NCI-H345 treated with DMSO at 0.1 percent for 48 hours (cell line): ENCODE results near the gene SLC38A1.
"Not testable (repeated sequence)": the region's sequence is repeated elsewhere in the genome, so short reads cannot be mapped to it uniquely, and the experiment has no call there.

ENCODE experiments used
- DNase-seq: peaks from one replicate; lab custom pipeline; 2025; ENCODE audit not compliant: unreplicated experiment; lab: John Stamatoyannopoulos, UW

The SLC38A1 gene

DNA sequence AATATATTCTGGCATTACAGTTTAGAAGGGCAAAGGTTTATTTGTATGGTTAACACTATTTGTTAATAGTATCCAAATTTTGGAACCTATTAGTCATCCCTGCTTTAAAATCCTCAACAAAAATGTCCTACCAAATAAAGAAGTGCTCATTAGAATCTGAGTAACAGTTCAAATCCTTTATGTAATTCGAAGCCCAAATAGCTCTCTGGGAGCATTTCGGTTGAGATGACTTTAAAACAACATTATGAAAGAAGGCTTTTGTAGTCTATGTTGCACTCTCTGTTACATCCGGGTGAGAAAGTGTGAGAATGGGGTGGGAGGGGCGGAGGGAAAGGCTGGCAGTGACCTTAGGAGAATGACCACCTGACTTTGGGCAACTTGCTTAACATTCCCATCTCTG lies 59.7 kb downstream of the SLC38A1 start:
- DNase-seq: no peak

DNA sequence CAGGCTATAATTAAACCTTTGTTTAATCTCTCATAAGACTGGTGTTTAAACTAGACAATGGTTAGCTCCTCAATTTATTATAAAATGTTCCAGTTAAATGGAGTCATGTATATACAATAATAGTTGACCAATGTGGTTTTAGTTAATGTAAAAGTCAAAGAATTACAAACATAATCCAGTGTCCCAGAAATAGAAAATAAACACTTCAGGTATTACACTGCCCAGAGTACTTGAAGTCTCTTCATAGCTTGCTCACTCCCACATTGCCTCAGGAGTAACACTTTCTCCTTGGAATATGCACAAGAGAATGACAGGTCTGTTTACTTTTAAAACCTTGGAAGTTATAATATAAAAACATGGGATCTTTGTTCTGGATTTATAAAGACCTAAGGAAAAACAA lies 60.5 kb downstream of the SLC38A1 start:
- DNase-seq: no peak

DNA sequence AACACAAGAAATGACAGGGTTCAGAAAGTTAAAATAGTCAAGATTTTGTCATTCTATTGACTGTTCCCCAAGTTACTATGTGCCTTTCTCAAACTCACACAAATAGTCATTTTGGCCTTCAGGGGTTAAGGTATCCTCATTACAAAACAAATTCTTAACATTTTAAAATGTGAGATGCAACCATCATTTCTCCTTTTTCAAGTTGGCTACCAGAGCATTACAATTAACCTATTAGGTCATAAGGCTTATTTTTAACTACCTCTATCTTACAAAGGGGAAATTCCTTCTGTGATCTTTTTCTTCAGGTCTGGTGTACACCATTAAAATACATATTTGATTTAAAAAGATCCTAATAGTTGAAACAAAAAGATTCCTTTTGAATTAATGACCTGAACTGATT lies 61.2 kb downstream of the SLC38A1 start:
- DNase-seq: no peak

DNA sequence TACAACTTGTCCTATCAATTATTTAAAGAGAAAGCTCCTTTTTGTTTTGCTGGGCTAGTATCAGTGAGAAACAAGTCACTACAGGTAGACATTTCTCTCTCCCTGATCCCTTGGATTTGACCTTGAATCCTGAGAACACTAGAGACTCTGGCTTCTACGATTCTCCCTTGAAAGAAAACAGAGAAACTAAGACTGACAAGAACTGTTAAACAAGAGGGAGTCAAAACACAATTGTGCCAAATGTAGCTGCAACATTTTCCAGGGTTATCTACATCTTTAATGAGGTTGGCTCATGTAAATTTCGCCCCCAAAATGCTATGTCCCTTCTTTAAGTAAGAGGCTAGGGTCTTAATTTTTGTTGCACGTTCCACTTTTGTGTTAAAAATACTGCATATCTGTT lies 62.4 kb downstream of the SLC38A1 start:
- no peak for DNase-seq

DNA sequence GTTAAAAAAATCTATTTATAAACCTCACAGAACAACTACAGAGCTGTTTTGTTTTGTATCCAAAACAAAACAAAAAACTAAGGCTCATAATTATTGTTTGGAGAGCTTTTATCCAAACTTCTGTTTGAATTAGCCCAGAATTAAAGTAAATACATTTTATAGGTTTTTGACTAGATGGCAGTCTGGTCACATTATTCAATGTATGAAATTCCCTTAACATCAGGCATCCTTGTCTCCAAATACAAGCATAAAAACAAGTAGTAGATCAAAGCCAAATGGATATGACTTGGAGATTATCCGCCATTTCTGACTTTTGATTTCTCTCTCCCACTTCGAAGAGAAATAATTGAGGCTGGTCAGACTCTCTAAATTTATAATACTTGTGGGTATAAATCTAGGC lies 63.5 kb downstream of the SLC38A1 start:
- no peak for DNase-seq

DNA sequence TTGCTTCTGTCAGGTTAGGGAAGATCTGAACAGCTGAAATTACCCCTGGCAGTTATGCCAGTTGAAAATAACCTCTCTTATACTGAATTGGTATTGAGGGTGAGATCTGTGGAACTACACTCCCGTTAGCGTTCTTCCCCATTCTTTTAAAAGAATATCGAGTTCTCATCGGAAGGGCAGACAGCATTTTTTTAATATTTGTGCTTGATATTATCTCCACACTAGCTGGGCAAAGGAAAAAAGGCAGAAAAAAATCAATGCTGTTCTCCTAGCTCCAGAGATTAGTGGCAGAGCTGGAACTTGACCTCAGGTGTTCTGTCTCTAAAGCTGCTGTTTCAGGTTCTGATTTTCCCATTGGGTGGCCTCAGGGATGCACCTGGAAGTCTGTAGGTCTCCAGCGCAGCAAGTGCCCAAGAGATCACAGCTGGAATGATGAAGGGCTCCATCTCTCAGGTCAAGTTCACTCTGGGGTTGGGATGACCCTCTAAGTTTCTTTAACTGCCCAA lies 67.5 kb downstream of the SLC38A1 start:
- DNase-seq: no peak

DNA sequence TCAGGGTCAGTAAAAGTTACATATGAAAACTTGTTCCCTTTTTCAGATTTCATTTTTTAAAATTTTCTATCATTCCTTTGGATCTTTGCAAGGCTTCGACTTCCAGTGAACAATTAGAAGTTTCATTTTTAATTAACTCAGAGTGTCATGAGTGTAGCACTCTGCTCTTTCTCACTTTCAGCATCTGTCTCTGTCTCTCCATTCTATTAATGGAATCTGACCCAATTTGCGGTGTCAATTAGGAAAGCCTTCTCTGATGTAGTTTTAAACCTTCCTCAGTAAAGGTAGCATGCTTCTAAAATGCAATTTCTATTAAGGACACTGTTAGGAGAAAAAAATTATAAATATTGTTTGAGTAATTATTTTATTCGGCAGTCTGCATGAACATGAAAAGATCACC lies 68.3 kb downstream of the SLC38A1 start:
- DNase-seq: no peak

DNA sequence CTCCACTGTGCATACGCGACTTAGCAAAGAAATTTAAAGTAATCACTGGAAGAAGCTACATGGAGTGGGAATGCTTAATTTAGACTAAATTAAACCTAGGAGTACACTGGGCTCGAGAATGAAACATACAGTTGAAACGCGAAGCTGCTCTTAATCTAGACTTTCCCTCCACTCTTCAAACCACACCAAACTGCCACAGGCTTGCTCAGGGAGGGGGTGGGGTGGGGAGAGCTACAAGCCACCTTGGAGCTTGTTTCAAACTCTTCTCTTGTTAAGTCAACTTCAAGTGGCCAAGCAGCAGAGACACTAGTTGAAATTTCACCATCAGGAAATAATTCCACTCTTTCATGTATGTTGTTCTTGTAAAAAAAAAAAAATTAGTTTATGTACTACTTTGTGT lies 69.9 kb downstream of the SLC38A1 start:
- no peak for DNase-seq

DNA sequence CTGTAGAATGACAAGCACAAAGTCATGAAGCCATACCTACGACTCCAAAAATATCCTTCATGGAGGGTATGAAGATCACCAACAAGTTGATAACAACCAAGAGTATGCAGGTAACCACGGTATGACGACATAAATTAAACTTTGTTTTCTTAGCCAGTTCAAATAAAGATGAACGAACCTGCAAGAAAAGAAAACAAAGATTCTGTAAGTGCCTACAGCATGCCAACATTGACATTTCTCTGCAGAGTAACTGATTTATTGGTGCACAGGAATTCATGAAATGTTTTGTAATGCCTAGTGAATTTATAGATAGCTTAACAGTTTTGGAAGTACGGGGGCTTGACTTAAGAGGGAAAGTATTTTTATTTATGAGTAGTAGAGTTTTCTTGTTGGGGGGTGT lies 71.0 kb downstream of the SLC38A1 start:
- no peak for DNase-seq

DNA sequence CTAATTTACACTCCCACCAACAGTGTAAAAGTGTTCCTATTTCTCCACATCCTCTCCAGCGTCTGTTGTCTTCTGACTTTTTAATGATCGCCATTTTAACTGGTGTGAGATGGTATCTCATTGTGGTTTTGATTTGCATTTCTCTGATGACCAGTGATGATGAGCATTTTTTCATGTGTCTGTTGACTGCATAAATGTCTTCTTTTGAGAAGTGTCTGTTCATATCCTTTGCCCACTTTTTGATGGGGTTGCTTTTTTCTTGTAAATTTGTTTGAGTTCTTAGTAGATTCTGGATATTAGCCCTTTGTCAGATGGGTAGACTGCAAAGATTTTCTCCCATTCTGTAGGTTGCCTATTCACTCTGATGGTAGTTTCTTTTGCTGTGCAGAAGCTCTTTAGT lies 78.3 kb downstream of the SLC38A1 start:
- DNase-seq: not testable (repeated sequence)

DNA sequence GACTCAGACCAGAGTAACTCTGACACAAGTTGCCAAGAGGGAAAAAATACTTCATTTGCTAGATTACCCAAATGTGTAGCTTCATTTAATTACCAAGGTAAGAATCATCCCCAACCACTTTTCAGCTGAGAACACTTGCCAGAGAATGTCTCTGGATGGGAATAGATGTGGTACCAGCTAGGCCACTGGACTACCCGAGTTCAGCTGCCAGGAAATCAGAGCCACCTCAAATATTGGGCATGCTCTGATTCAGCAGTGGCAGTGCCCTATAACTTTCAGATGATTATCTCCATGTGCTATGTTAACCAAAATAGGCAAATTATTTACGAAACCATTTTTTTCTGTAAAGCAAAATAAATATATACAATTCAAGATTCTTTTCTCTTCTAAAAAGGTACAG lies 80.7 kb downstream of the SLC38A1 start:
- DNase-seq: no peak

DNA sequence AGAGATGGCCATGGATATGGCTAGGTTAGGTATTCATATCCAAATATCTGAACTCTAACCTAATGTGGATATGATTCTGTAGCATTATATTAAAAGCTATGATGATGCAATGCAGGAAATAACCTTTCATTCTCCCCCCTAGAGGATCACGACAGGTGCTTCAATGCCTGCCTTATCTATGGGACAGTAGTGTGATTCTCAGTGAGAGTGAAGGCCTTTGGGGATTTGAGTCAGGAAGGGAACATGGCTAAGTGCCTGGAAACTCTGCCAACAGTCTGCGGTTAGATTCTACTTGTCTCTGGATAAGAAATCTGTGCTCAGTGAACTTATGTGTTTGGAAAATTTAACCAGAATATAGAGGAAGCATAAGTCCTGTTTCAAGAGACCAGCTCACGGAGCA lies 81.8 kb downstream of the SLC38A1 start:
- DNase-seq: no peak

DNA sequence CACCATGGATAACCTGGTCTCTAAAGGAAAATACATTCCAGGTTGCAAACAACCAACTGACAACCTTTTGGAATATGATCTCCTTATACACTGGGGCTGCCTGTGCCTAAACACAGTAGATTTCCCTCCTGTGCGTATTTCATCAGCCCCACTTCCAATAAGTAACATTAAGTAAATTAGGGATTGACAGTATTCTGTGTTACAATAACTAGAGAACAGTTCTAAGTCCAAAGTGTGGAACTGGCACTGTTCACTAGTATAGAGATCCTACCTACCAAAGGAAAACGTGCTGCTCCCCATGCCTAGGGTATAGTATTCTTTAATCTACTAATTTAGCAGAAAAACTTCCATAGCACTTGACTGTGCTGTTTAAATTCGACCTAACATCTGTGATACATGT lies 82.8 kb downstream of the SLC38A1 start:
- no peak for DNase-seq

DNA sequence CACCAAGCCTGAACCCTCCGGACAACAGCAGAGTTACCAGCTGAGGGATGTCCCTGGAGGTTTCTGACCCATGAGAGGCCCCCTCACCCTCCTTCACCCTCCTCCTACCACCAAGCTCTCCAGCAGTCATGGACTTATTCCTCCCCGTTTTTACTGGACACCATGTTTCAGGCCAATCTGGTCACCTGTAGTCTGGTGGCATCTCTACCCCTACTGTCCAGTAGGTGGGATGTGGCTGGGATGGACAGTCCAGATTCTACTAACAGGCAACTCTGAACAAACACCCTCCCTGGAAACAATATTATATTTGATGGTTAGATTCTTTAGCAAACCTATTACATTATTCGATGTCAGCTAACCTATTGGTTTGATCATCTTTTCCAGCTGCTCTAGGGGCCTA lies 83.2 kb downstream of the SLC38A1 start:
- no peak for DNase-seq

DNA sequence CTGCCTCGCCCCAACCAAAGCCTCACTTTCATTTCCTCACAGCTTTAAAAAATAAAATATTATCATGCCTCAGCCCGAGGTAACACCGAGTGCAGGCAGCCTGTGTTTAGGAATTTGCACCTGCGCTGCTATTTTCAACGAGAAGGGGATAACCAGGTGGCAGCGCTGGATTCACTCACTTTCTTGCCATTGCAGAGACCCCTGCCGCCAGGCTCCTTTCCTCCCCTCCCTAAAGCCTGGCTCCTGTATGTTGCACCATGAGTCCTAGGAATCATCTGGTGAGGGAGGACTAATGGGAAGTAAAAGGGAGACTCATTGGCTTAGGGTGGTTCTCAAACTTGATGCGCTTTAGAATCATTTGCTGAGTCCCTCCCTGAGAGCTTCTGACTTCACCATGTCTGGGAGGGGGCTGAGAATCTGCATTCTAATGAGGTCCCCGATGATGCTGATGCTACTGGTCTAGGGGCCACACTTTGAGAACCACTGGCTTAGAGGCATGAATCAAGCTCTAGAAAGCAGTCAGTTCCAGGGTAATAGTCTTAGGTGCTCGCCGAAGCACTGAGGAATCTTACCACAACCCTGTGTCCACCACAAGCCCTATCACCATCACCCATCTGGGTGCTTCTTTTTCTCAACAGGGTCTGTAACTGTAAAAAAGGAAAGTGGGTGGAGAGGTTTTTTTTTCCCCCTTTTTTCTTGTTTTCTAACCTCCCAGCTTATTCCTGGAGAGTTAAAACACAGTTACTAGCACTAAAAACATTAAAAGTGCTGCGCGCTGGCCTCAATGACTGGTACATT lies 83.8 kb downstream of the SLC38A1 start:
- no peak for DNase-seq

DNA sequence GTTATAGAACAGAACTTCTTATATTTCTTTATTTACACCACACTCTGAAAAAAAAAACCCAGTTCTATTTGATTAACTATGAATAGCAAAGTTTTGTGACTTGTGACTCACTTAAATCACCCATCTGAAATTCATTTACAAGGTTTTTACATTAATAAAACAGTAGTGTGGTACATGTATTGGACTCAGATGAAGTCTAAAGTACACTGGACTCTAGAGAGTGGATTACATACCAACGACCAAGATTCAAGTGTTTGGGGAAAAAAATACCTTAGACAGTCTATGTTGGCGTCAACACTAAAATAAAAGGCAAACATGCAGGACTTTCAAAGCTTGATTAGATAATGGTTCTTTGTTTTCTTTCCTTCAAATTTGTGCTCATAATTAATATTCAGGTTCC lies 85.7 kb downstream of the SLC38A1 start:
- no peak for DNase-seq

DNA sequence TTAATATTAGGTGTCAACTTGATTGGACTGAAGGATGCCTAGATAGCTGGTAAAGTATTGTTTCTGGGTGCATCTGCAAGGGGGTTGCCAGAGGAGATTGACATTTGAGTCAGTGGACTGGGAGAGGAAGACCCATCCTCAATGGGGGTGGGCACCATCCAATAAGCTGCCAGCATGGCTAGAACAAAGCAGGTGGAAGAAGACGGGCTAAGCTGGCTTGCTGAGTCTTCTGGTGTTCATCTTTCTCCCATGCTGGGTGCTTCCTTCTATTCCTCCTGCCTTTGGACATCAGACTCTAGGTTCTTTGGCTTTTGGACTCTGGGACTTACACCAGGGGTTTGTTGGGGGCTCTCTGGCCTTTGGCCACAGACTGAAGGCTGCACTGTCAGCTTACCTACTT lies 87.4 kb downstream of the SLC38A1 start:
- DNase-seq: no peak

DNA sequence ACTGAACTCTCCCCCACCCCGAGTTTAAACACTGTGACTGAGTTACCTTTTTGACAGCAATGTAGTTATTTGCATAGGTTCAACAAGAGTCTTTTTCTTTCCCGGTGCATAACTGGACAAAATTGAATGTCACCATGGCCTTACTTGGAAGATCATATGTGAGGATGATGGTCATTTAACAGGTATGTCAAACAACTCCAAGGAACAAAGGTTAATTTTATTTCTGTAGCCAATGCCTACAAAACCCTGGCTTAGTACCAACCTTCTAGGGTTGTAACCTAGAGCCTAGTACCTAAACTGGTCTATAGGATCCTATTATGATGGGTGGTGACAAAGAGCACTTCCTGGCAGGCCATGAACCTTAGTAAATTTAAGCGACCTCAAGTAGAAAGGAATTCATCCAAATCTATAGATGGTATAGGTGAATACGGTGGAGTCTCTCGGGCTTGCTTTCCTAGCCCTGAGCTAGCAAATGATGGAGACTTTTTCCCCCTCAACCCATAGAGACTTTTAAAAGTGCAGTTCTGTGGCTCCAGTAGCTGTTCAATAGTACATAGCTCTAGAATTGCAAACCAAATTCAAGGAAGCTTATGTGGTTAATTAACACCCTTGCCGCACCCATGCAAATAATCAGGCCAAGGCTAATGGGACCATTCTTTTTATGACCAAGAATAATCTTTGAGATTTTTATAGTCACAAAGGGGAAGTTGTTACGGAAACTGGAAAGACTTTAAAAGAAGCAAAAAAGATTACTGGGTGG lies 89.0 kb downstream of the SLC38A1 start:
- no peak for DNase-seq

DNA sequence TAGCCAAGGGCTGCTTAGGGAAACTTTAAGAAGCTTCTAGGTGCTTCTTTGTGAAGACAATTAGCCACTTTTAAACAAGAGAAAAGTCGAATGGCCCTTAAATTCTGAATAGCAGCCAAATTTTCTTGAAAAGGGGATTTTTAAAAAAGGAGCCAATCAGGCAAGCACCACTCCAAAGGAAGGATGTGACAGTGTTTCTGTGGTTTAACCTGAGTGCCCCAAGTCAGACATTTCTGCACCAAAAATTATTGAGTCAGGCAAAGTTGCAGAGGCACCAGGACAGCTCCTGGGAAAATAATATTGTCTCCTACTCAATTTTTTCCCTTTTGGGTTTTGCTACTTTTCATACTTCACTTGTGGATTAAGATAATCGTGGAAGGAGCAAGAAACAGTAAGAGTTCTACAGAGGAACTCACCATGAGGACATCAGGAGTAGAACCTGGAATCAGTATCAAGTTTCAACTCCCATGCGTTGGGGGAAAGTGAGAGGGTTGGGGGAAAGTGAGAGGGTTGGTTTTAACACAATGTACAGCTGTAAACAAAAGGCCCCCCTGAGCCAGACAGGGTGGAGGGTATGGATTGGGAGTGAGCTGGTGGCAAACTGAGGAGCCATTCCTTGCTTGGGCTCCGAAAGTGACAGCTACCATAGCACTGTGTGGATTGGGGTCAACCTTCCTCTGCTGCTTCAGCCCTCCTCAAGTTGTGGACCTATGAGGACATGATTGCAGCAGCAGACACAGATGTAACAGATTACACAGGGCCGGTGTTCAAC lies 90.8 kb downstream of the SLC38A1 start:
- no peak for DNase-seq

DNA sequence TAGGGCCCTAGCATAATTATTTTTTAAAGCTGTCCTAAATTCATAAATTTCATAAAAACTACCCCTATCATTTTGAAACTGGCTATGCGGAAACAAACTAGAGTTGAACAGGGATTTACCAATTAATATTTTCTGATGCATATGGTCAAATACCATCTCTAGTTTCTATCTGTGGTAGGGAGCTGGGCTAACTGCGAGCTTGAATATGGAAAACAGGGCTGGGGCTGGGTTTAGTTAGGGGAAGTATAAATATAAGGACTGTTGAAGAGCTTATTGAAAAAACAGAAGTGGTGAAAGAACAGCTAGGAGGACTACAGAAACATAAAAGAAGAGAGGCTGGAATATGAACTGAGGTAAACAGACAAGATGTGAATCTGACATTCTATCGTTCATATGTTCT lies 91.8 kb downstream of the SLC38A1 start:
- no peak for DNase-seq

DNA sequence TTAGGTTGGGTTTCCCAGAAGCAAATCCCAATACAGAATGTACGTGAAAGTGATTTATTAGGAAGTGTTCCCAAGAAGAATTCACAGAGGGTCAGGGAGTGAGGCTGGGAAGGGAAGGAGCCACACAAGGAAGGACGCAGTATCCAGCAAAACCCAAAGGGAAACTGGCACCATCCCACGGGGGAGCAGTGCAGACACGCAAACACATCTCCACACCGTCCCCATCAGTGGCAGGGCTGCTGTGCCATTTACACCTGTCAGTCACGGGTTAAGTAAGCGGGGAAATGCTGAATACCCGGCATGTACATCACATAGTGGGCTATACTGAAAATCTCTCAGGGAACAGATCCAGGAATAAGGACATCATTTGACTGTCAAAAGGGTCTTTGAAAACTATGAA lies 93.9 kb downstream of the SLC38A1 start:
- no peak for DNase-seq
